Effector memory CD8-positive, alpha-beta T cell (primary cell): Measurements from ENCODE around the gene AGO4.
"Not testable (repeated sequence)": the region's sequence is repeated elsewhere in the genome, so short reads cannot be mapped to it uniquely, and the experiment has no call there.

Experiments used
- ATAC-seq: fragments of 150-1000 bp; cut with Tn5 transposase; replicated peaks from 2 replicates; pipeline ENCODE4 v1.10.0; 2021; ENCODE audit warnings: mild to moderate bottlenecking, moderate library complexity
- DNase-seq, 3 experiments: peaks; one replicate each; pipeline ENCODE4 v3.0.0; 2021
- H3K27ac Mint-ChIP-seq, 2 donors: one replicate each; pipeline ENCODE4 v1.8.0; 2022; ENCODE audit warnings: mild to moderate bottlenecking in 2 of 2, mixed read lengths in 2 of 2, moderate library complexity in 2 of 2
- H3K27me3 Mint-ChIP-seq, 2 donors: one replicate each; pipeline ENCODE4 v1.8.0; 2022; ENCODE audit warnings: mixed read lengths in 2 of 2
- H3K36me3 Mint-ChIP-seq: one replicate; pipeline ENCODE4 v1.8.0; 2022; ENCODE audit warnings: mild to moderate bottlenecking, moderate library complexity, mixed read lengths; ENCODE audit not compliant: insufficient read depth
- H3K4me1 Mint-ChIP-seq, 2 donors: one replicate each; pipeline ENCODE4 v1.8.0; 2022; ENCODE audit warnings: low read depth in 2 of 2, mixed read lengths in 2 of 2
- H3K4me3 Mint-ChIP-seq, 2 donors: one replicate each; pipeline ENCODE4 v1.8.0; 2022; ENCODE audit warnings: mild to moderate bottlenecking in 2 of 2, mixed read lengths in 2 of 2, moderate library complexity in 2 of 2
- H3K9me3 Mint-ChIP-seq, 2 donors: one replicate each; pipeline ENCODE4 v1.8.0; 2022; ENCODE audit warnings: mixed read lengths in 2 of 2

AGO4 gene

GRCh38 chr1:35795295-35795694 is 12.5 kb upstream of the AGO4 start:
- DNase-seq (no peak), ATAC-seq (no peak)
- Mint-ChIP-seq H3K4me3 (no peak overlapping the region), H3K4me1 (no peaks in the 10 kb centered on the region), H3K36me3 (peaks cover 2% of the 10 kb centered on the region), H3K9me3 (no peaks in the 10 kb centered on the region), H3K27ac (no peak overlapping the region), H3K27me3 (no peaks in the 10 kb centered on the region)

- H3K27me3 Mint-ChIP-seq: no peaks in the 10 kb centered on the region
- H3K4me1 Mint-ChIP-seq: no peaks in the 10 kb centered on the region
- DNase-seq: no peak
- no peaks in the 10 kb centered on the region for H3K9me3 Mint-ChIP-seq
- no peak for ATAC-seq
- no peak overlapping the region for H3K27ac Mint-ChIP-seq
- H3K36me3 Mint-ChIP-seq: peaks cover 6% of the 10 kb centered on the region
- H3K4me3 Mint-ChIP-seq: no peak overlapping the region
These were observed 10.4 kb upstream of the AGO4 start for GRCh38 chr1:35797380-35797779.

- not testable (repeated sequence) for H3K4me1 Mint-ChIP-seq, H3K4me3 Mint-ChIP-seq, ATAC-seq, H3K27ac Mint-ChIP-seq, H3K9me3 Mint-ChIP-seq, DNase-seq, H3K36me3 Mint-ChIP-seq, H3K27me3 Mint-ChIP-seq
These were observed 9.8 kb upstream of the AGO4 start for GRCh38 chr1:35798019-35798418.

DNA sequence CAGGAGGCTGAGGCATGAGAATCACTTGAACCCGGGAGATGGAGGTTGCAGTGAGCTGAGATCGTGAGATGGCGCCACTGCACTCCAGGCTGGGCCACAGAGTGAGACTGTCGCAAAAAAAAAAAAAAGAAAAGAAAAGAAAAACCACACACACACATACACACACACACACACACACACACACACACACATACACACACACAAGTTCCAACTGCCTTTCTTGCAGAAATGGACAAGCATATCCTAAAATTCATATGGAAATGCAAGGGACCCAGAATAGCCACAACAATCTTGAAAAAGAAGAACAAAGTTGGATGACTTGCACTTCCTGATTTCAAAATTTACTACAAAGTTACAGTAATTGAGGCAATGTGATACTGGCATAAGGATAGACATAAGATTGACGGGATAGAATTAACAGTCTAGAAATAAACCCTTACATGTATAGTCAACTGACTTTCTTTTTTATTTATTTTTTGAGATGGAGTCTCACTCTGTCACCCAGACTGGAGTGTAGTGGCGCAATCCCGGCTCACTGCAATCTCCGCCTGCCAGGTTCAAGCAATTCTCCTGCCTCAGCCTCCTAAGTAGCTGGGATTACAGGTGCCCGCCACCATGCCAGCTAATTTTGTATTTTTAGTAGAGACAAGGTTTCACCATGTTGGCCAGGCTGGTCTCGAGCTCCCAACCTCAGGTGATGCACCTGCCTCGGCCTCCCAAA is 7.5 kb upstream of the AGO4 start:
- H3K4me1 Mint-ChIP-seq, H3K27ac Mint-ChIP-seq: not testable (repeated sequence)

GRCh38 chr1:35808450-35809113 is 766 bp downstream of the AGO4 start:
- Mint-ChIP-seq H3K4me3 (peak overlapping the region; percentile 90 to 91), H3K4me1 (peaks cover 25 to 33% of the 10 kb centered on the region in 2 donors), H3K27ac (peak overlapping the region; percentile 90 to 93), H3K27me3 (no peaks in the 10 kb centered on the region), H3K36me3 (peaks cover 21% of the 10 kb centered on the region), H3K9me3 (no peaks in the 10 kb centered on the region)
- peak in 2 of 3 experiments; percentile 2 to 14 for DNase-seq
- ATAC-seq: peak; percentile 18

More for the DNA sequence above, 7.5 kb upstream of the AGO4 start:
- H3K36me3 Mint-ChIP-seq, ATAC-seq, H3K27me3 Mint-ChIP-seq, H3K9me3 Mint-ChIP-seq, DNase-seq, H3K4me3 Mint-ChIP-seq: not testable (repeated sequence)

GRCh38 chr1:35809114-35810095 is 1.6 kb downstream of the AGO4 start:
- H3K4me1 Mint-ChIP-seq: peaks cover 25 to 34% of the 10 kb centered on the region in 2 donors
- DNase-seq (no peak), ATAC-seq (no peak)
- peak overlapping the region; percentile 90 to 93 for H3K27ac Mint-ChIP-seq
- H3K9me3 Mint-ChIP-seq: no peaks in the 10 kb centered on the region
- H3K4me3 Mint-ChIP-seq: peak overlapping the region; percentile 90 to 91
- no peaks in the 10 kb centered on the region for H3K27me3 Mint-ChIP-seq
- H3K36me3 Mint-ChIP-seq: peaks cover 21% of the 10 kb centered on the region

DNA sequence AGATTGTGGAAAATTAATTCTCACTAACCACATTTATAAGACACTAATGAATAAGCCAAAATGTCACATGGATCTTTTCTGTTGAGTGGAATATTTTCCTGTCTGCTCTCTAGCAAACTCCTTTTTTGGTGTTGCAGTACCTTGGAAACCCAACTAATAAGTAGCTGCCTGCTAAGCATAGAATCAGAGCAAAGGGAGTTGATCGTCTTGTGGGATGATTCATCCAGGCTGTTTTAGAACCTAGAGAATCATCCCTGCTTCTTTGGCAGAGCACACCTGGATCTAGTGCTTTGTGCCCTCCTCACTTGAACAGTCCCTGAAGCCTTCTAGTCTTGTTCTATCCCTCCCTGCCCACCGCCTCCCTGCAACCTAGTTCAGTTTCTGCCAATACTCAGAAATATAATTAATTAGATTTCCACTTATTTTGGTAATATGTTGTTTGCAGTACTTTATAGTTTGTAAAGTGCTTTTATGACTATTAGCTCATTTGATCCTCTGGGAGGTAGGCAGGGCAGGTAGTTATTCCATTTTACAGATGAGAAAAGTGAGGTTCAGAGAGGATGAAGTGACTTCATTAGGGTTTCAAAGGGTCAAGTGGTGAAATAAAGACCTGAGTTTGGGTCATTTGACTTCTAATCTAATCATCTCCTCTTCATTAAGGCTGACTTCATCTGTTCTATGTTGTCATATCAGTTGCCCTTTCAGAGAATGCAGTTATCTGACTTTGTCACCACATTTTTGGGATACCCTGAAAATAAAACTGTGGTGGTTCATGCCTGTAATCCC is 2.5 kb downstream of the AGO4 start:
- H3K4me3 Mint-ChIP-seq: peak overlapping the region; percentile 90 to 91
- no peaks in the 10 kb centered on the region for H3K27me3 Mint-ChIP-seq
- peaks cover 21 to 29% of the 10 kb centered on the region in 2 donors for H3K4me1 Mint-ChIP-seq
- no peak for DNase-seq
- H3K9me3 Mint-ChIP-seq: no peaks in the 10 kb centered on the region
- peaks cover 19% of the 10 kb centered on the region for H3K36me3 Mint-ChIP-seq
- H3K27ac Mint-ChIP-seq: peak overlapping the region; percentile 90 to 93
- ATAC-seq: no peak

DNA sequence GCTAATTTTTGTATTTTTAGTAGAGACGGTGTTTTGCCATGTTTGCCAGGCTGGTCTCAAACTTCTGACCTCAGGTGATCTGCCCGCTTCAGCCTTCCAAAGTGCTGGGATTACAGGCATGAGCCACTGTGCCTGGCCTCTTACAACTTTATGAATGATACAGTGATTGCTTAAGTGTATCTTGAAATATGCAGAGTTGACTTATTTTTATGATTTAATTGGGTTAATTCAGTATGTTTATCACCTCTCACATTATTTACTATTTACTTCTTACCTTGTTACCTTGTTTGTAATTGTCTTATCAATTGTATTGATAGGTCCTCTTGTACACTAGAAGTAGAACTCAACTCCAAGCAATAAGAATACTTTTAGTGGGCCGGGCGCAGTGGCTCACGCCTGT is 4.9 kb downstream of the AGO4 start:
- DNase-seq, H3K4me3 Mint-ChIP-seq, ATAC-seq, H3K9me3 Mint-ChIP-seq, H3K27ac Mint-ChIP-seq, H3K27me3 Mint-ChIP-seq: not testable (repeated sequence)
- Mint-ChIP-seq H3K4me1 (peaks cover 18 to 40% of the 10 kb centered on the region in 2 donors), H3K36me3 (peaks cover 22% of the 10 kb centered on the region)

GRCh38 chr1:35825255-35825654 is 17.4 kb downstream of the AGO4 start:
- H3K9me3 Mint-ChIP-seq: no peaks in the 10 kb centered on the region

DNA sequence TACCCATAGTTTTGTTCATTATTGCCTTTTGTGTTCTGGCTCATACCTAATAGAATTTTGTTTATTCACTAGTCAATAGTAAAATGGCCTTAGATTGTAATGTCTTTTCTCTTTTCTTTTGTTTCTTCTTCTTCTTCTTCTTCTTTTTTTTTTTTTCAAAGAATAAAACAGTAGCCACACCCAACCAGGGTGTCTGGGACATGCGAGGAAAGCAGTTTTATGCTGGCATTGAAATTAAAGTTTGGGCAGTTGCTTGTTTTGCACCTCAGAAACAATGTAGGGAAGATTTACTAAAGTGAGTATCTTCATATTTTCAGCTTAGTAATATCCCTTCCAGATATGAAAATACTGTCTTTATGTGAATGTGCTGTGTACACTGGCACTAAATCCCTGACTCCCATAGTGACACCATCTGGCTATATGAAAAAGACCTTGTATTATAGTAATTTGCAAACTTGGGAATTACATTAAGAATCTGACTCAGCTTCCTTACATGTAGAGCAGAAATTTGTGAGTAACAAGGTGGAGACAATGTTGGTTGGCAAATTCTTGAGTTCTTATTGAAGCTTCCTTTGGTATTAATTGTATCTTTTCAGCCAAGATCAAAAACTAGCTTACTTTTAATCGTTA is 24.6 kb downstream of the AGO4 start:
- Mint-ChIP-seq H3K27ac (no peak overlapping the region), H3K27me3 (no peaks in the 10 kb centered on the region)

More at GRCh38 chr1:35825255-35825654, 17.4 kb downstream of the AGO4 start:
- H3K27ac Mint-ChIP-seq: no peak overlapping the region
- H3K4me1 Mint-ChIP-seq: no peaks in the 10 kb centered on the region
- peaks cover 54% of the 10 kb centered on the region for H3K36me3 Mint-ChIP-seq
- ATAC-seq (no peak), DNase-seq (no peak)
- H3K4me3 Mint-ChIP-seq: no peak overlapping the region
- H3K27me3 Mint-ChIP-seq: no peaks in the 10 kb centered on the region

GRCh38 chr1:35833395-35833794 is 25.6 kb downstream of the AGO4 start:
- no peaks in the 10 kb centered on the region for H3K4me1 Mint-ChIP-seq
- DNase-seq (no peak), ATAC-seq (no peak)
- no peaks in the 10 kb centered on the region for H3K27me3 Mint-ChIP-seq
- H3K27ac Mint-ChIP-seq: no peak overlapping the region
- peaks cover 73% of the 10 kb centered on the region for H3K36me3 Mint-ChIP-seq
- H3K9me3 Mint-ChIP-seq: no peaks in the 10 kb centered on the region
- H3K4me3 Mint-ChIP-seq: no peak overlapping the region

More for the DNA sequence above, 24.6 kb downstream of the AGO4 start:
- peaks cover 78% of the 10 kb centered on the region for H3K36me3 Mint-ChIP-seq
- H3K4me1 Mint-ChIP-seq: no peaks in the 10 kb centered on the region
- ATAC-seq: no peak
- DNase-seq: no peak
- H3K9me3 Mint-ChIP-seq: no peaks in the 10 kb centered on the region
- no peak overlapping the region for H3K4me3 Mint-ChIP-seq

DNA sequence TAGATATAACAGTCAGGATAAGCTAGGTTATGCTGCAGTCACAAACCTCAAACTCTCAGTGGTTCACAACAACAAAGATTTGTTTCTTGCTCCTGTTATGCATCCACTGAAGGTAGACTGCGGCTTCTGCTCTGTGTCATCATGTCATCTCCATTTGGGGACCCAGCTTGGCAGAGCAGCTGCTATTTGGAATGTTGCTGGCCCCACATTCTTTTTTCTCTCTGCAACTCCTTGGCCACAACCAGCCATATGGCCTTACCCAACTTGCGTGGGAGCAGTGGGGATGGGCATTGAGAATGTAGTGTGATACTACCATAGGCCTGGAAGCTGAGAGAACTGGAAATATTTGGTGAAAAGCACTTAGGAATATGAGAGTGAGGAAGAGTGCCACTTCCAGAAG is 26.4 kb downstream of the AGO4 start:
- Mint-ChIP-seq H3K9me3 (no peaks in the 10 kb centered on the region), H3K4me1 (no peaks in the 10 kb centered on the region), H3K4me3 (no peak overlapping the region), H3K27me3 (no peaks in the 10 kb centered on the region), H3K27ac (peak overlapping the region in 1 of 2 donors; percentile 60), H3K36me3 (peaks cover 68% of the 10 kb centered on the region)
- DNase-seq (no peak), ATAC-seq (no peak)
